HepG2 (cell line): ENCODE measurements around the gene SAE1. TPM values are rescaled to one million over a fixed set of nuclear protein-coding genes. Genes with fewer than 3 reads are reported as not detected.

ENCODE experiments used
- ERF ChIP-seq: IDR thresholded peaks from 2 replicates; pipeline ENCODE4 v1.6.1; 2018; ENCODE audit warnings: missing biosample characterization, missing genetic modification reagents
- FOSL2 ChIP-seq: sonication (generic); formaldehyde crosslinking; IDR thresholded peaks from 2 replicates; pipeline ENCODE4 v1.4.0; 2020; ENCODE audit warnings: missing genetic modification reagents
- GPBP1L1 ChIP-seq: sonication (generic); formaldehyde crosslinking; IDR thresholded peaks from 2 replicates; pipeline ENCODE4 v1.5.0; 2020; ENCODE audit warnings: mild to moderate bottlenecking, missing genetic modification reagents
- HOXA7 ChIP-seq: sonication (generic); formaldehyde crosslinking; IDR thresholded peaks from 2 replicates; pipeline ENCODE4 v1.8.1; 2022; ENCODE audit warnings: mild to moderate bottlenecking, missing genetic modification reagents, moderate library complexity
- KLF11 ChIP-seq: IDR thresholded peaks from 2 replicates; pipeline ENCODE4 v1.6.1; 2016; ENCODE audit warnings: missing compliant biosample characterization
- MED13 ChIP-seq: sonication (generic); formaldehyde crosslinking; IDR thresholded peaks from 2 replicates; pipeline ENCODE4 v1.5.0; 2020; ENCODE audit warnings: missing genetic modification reagents
- POGZ ChIP-seq: sonication (generic); formaldehyde crosslinking; IDR thresholded peaks from 2 replicates; pipeline ENCODE4 v1.4.0; 2020; ENCODE audit warnings: mild to moderate bottlenecking, missing genetic modification reagents
- THAP8 ChIP-seq: sonication (generic); formaldehyde crosslinking; IDR thresholded peaks from 2 replicates; pipeline ENCODE4 v1.5.1; 2020; ENCODE audit warnings: missing genetic modification reagents, mild to moderate bottlenecking, borderline replicate concordance
- ZBTB20 ChIP-seq: sonication (generic); formaldehyde crosslinking; IDR thresholded peaks from 2 replicates; pipeline ENCODE4 v1.8.1; 2023; ENCODE audit warnings: missing genetic modification reagents, low read depth, mild to moderate bottlenecking, borderline replicate concordance
- ZBTB21 ChIP-seq: sonication (generic); formaldehyde crosslinking; IDR thresholded peaks from 2 replicates; pipeline ENCODE4 v1.4.0; 2020; ENCODE audit warnings: missing genetic modification reagents
- ZBTB7A ChIP-seq: sonication (generic); formaldehyde crosslinking; IDR thresholded peaks from 2 replicates; pipeline ENCODE4 v1.8.0; 2022; ENCODE audit warnings: mild to moderate bottlenecking, missing genetic modification reagents
- ZNF501 ChIP-seq: sonication (generic); formaldehyde crosslinking; IDR thresholded peaks from 2 replicates; pipeline ENCODE4 v1.5.1; 2020; ENCODE audit warnings: mild to moderate bottlenecking, moderate library complexity, missing genetic modification reagents
- ZNF746 ChIP-seq: sonication (generic); formaldehyde crosslinking; IDR thresholded peaks from 2 replicates; pipeline ENCODE4 v1.8.0; 2022; ENCODE audit warnings: mild to moderate bottlenecking, missing genetic modification reagents
- polyA plus RNA-seq, 8 experiments: library from polyadenylated mRNA; depleted of rRNA in 3 of 8; stranded (reverse) in 7 of 8; unstranded in 1 of 8; fragments of >200 nt; fragmentation: Illumina TruSeq in 4 of 8; extraction: Trizol in 4 of 8; gene quantifications; 2 replicates each; pipeline versions ENCODE4 v1.2.1 to v1.2.3, GENCODE V29; 2011 to 2016; ENCODE audit warnings: low read depth in 4 of 8, missing spikeins in 1 of 8, mixed read lengths in 1 of 8; ENCODE audit not compliant: insufficient read depth in 1 of 8
- total RNA-seq, 5 experiments: library from RNA; depleted of rRNA; stranded (reverse); fragments of >200 nt; fragmentation: Illumina TruSeq; extraction: Trizol; gene quantifications; 2 replicates each; pipeline ENCODE4 v1.2.3, GENCODE V29; 2016; ENCODE audit warnings: low read depth in 1 of 5
- TF ChIP-seq, protein P1 (sequence below): sonication (generic); formaldehyde crosslinking; IDR thresholded peaks from 2 replicates; pipeline ENCODE4 v1.9.0; 2021; ENCODE audit warnings: mild to moderate bottlenecking, missing genetic modification reagents
- TF ChIP-seq, protein P2 (sequence below): sonication (generic); formaldehyde crosslinking; IDR thresholded peaks from 2 replicates; pipeline ENCODE4 v1.5.1; 2020; ENCODE audit warnings: mild to moderate bottlenecking, missing genetic modification reagents, borderline replicate concordance

The SAE1 gene
- total and polyA plus RNA-seq, 2 of the 13 experiments (the other 11 are each of a cell fraction or from before 2014, with no cell fraction given): 87.6 to 197 TPM

GRCh38 chr19:47112166-47112996, 18.3 kb upstream of the SAE1 start (continued):
- TF ChIP-seq, protein P1, sequence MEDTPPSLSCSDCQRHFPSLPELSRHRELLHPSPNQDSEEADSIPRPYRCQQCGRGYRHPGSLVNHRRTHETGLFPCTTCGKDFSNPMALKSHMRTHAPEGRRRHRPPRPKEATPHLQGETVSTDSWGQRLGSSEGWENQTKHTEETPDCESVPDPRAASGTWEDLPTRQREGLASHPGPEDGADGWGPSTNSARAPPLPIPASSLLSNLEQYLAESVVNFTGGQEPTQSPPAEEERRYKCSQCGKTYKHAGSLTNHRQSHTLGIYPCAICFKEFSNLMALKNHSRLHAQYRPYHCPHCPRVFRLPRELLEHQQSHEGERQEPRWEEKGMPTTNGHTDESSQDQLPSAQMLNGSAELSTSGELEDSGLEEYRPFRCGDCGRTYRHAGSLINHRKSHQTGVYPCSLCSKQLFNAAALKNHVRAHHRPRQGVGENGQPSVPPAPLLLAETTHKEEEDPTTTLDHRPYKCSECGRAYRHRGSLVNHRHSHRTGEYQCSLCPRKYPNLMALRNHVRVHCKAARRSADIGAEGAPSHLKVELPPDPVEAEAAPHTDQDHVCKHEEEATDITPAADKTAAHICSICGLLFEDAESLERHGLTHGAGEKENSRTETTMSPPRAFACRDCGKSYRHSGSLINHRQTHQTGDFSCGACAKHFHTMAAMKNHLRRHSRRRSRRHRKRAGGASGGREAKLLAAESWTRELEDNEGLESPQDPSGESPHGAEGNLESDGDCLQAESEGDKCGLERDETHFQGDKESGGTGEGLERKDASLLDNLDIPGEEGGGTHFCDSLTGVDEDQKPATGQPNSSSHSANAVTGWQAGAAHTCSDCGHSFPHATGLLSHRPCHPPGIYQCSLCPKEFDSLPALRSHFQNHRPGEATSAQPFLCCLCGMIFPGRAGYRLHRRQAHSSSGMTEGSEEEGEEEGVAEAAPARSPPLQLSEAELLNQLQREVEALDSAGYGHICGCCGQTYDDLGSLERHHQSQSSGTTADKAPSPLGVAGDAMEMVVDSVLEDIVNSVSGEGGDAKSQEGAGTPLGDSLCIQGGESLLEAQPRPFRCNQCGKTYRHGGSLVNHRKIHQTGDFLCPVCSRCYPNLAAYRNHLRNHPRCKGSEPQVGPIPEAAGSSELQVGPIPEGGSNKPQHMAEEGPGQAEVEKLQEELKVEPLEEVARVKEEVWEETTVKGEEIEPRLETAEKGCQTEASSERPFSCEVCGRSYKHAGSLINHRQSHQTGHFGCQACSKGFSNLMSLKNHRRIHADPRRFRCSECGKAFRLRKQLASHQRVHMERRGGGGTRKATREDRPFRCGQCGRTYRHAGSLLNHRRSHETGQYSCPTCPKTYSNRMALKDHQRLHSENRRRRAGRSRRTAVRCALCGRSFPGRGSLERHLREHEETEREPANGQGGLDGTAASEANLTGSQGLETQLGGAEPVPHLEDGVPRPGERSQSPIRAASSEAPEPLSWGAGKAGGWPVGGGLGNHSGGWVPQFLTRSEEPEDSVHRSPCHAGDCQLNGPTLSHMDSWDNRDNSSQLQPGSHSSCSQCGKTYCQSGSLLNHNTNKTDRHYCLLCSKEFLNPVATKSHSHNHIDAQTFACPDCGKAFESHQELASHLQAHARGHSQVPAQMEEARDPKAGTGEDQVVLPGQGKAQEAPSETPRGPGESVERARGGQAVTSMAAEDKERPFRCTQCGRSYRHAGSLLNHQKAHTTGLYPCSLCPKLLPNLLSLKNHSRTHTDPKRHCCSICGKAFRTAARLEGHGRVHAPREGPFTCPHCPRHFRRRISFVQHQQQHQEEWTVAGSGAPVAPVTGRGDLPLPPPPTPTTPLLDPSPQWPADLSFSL: no peak
- TF ChIP-seq KLF11 (CRISPR knock-in tag) (no peak; the same call in 1 of the 2 replicates), ZBTB21 (0 out of 2 replicates have a peak, but pooled peaks have one; percentile 15), ZBTB7A (CRISPR knock-in tag) (peak; percentile 82; the same call in 1 of the 2 replicates), THAP8 (CRISPR knock-in tag) (no peak), ZNF501 (CRISPR knock-in tag) (no peak), MED13 (no peak), POGZ (CRISPR knock-in tag) (no peak; the same call in 1 of the 2 replicates), ERF (peak; percentile 21; the same call in 1 of the 2 replicates), HOXA7 (CRISPR knock-in tag) (no peak), ZNF746 (CRISPR knock-in tag) (no peak), ZBTB20 (CRISPR knock-in tag) (no peak), FOSL2 (CRISPR knock-in tag) (no peak), GPBP1L1 (CRISPR knock-in tag) (no peak)
- TF ChIP-seq, protein P2, sequence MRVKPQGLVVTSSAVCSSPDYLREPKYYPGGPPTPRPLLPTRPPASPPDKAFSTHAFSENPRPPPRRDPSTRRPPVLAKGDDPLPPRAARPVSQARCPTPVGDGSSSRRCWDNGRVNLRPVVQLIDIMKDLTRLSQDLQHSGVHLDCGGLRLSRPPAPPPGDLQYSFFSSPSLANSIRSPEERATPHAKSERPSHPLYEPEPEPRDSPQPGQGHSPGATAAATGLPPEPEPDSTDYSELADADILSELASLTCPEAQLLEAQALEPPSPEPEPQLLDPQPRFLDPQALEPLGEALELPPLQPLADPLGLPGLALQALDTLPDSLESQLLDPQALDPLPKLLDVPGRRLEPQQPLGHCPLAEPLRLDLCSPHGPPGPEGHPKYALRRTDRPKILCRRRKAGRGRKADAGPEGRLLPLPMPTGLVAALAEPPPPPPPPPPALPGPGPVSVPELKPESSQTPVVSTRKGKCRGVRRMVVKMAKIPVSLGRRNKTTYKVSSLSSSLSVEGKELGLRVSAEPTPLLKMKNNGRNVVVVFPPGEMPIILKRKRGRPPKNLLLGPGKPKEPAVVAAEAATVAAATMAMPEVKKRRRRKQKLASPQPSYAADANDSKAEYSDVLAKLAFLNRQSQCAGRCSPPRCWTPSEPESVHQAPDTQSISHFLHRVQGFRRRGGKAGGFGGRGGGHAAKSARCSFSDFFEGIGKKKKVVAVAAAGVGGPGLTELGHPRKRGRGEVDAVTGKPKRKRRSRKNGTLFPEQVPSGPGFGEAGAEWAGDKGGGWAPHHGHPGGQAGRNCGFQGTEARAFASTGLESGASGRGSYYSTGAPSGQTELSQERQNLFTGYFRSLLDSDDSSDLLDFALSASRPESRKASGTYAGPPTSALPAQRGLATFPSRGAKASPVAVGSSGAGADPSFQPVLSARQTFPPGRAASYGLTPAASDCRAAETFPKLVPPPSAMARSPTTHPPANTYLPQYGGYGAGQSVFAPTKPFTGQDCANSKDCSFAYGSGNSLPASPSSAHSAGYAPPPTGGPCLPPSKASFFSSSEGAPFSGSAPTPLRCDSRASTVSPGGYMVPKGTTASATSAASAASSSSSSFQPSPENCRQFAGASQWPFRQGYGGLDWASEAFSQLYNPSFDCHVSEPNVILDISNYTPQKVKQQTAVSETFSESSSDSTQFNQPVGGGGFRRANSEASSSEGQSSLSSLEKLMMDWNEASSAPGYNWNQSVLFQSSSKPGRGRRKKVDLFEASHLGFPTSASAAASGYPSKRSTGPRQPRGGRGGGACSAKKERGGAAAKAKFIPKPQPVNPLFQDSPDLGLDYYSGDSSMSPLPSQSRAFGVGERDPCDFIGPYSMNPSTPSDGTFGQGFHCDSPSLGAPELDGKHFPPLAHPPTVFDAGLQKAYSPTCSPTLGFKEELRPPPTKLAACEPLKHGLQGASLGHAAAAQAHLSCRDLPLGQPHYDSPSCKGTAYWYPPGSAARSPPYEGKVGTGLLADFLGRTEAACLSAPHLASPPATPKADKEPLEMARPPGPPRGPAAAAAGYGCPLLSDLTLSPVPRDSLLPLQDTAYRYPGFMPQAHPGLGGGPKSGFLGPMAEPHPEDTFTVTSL (CRISPR knock-in tag): no peak
